GM13977 (cell line): Measurements from ENCODE around the gene RMND5A.
"Not testable (repeated sequence)": the region's sequence is repeated elsewhere in the genome, so short reads cannot be mapped to it uniquely, and the experiment has no call there.

Experiments used
- DNase-seq: peaks from one replicate; pipeline ENCODE4 v3.0.0; 2012; ENCODE audit warnings: low spot score
- CTCF ChIP-seq: IDR thresholded peaks from 2 replicates; pipeline ENCODE4 v1.5.1; 2012; ENCODE audit warnings: mild to moderate bottlenecking, control low read depth; ENCODE audit not compliant: insufficient read depth; ENCODE audit errors: extremely low read depth, missing control alignments
- in situ Hi-C: fragments of 300-500 bp; cut with MboI; formaldehyde crosslinking; loops from one replicate; pipeline ENCODE4 v1.12.0; 2022; ENCODE audit warnings: low sequenced_read_pairs, low pct_unique_long_range_greater_than_20kb, mixed read lengths, inconsistent platforms; ENCODE audit not compliant: unreplicated experiment

Gene RMND5A

GRCh38 chr2:86719637-86720539, at the start of gene RMND5A:
TSS of gene RMND5A (plus strand) at chr2:86720291. CDS start at chr2:86720668, 377 bp downstream.
- peak; percentile 50 for DNase-seq
- in situ Hi-C loops: not testable (repeated sequence)

- no peak for DNase-seq
- TF ChIP-seq CTCF: no peak
- in situ Hi-C loops: no loop called here
Measured at GRCh38 chr2:86671337-86671981, 48.6 kb upstream of the RMND5A start.

- in situ Hi-C loops: no loop called here
- TF ChIP-seq CTCF: no peak
- DNase-seq: no peak
Measured at GRCh38 chr2:86672027-86672545, 48.0 kb upstream of the RMND5A start.

- no peak for TF ChIP-seq CTCF
- in situ Hi-C loops: no loop called here
- no peak for DNase-seq
Measured at GRCh38 chr2:86673011-86673410, 47.1 kb upstream of the RMND5A start.

GRCh38 chr2:86673986-86674670, 46.0 kb upstream of the RMND5A start:
- in situ Hi-C loops: no loop called here
- TF ChIP-seq CTCF: no peak
- no peak for DNase-seq

- no peak for DNase-seq
- in situ Hi-C loops: no loop called here
- no peak for TF ChIP-seq CTCF
Measured at GRCh38 chr2:86675104-86675503, 45.0 kb upstream of the RMND5A start.
